ENCODE results near the gene IRAK2.

The IRAK2 gene

DNA sequence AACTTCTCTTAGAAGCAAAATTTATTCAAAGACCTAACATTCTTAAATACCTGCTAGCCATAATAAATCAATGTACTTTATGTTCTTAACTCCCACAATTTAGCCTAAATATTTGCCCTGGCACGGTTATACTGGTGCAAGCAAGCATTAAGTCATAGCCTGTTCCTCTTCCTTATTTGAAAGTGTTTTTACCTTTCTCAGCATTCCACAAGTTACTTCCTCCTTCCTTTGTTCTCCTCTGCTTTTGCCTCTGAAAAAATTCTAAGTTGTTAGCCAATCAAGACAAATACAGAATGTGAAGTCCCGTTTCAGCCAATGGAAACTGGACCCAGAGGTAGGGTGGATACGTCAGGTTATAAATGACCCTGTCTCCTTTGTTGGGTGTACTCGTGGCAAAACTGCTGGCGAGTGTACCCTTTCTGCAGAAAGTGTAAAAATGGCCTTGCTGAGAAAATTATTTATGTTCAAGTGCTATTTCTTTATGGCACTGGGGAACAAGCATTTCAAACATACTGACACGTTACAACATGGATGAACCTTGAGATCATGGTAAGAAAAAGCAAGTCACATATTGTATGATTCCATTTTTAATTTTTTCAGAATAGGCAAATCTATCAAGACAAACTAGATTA lies 80.5 kb downstream of the IRAK2 start:
- Mint-ChIP-seq H3K27me3 (no peaks in the 10 kb centered on the region), H3K27ac (ENCODE audit: low read depth) (no peak overlapping the region), H3K4me3 (no peak overlapping the region), H3K4me1 (peaks cover 44% of the 10 kb centered on the region), H3K9me3 (peaks cover 5% of the 10 kb centered on the region), H3K36me3 (ENCODE audit: insufficient read depth) (peaks cover 16% of the 10 kb centered on the region)
- DNase-seq (ENCODE audit: low spot score in 2 of 2) (no peak), ATAC-seq (replicated peaks; ENCODE audit: extremely low read depth, poor library complexity, severe bottlenecking) (no peak)

DNA sequence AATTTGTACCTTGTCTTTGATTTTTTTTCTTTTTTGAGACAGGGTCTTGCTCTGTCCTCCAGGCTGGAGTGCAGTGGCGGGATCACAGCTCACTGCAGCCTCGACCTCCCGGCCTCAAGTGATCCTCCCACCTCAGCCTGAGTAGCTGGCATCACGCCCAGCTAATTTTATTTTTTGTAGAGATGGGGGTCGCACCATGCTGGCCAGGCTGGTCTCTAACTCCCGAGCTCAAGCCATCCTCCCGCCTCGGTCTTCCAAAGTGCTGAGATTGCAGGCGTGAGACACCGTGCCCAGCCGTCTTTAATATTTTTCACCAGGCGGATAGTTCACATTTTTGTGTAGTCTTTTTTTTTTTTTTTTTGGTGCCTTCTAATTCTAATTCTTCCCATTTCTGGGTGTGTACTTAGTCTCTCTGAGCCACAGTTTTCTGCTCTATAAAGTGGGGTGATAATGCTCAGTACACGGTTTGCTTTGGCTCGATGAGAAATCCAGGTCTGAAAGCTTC lies 83.0 kb downstream of the IRAK2 start:
- no peak for ATAC-seq (replicated peaks; ENCODE audit: extremely low read depth, poor library complexity, severe bottlenecking)
- H3K36me3 Mint-ChIP-seq (ENCODE audit: insufficient read depth) = peaks cover 15% of the 10 kb centered on the region
- H3K4me1 Mint-ChIP-seq = peaks cover 52% of the 10 kb centered on the region

DNA sequence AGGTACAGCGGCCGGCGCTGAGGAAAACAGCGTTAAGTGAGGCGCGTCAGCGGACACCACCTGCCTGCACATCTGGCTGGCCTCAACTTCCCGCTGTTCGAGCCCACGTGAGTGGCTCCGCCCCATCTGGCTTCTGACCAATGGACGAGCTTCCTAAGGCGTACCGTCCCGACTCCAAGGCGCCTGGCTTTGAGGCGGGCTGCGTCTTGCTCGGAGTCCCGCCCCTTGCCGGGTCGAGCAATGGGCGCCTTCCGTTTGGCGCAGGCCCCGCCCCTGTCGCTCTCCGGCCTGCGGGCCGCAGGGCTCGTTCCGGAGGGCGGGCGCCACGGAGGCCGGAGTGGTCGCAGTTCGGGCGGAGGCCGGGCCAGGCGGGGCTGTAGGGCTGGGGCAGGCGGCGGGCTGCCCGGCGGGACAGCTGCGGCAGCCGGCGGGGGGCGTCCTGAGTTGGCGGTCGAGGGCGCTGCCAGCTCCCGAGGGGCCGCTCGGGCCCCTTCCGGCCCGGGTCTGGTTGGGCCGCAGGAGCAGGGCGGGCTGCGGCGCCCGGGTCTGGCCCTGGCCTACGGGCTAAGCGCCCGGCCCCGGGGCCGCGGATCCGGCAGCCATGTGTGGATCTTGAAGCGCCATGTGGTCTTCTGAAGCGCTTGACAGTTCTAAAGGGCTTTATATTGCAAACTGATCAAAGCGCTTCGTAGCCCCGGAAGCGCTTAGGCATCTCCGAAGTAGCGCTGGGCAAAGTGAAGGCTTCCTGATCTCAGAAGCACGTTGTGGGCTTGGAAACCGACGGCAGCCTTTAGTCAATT lies 83.7 kb downstream of the IRAK2 start, which contains the start of gene TATDN2:
TATDN2 (plus strand) TSS at position 276 of the 800 bp plus-strand sequence. CDS start 742 bp downstream, outside the sequence.
- ATAC-seq (replicated peaks; ENCODE audit: extremely low read depth, poor library complexity, severe bottlenecking) (peak; percentile 94), DNase-seq (ENCODE audit: low spot score in 2 of 2) (peak; percentile 71 to 82)
- peak within 1 kb of the TSS; percentile 92 for H3K27ac Mint-ChIP-seq (ENCODE audit: low read depth)
- H3K4me3 Mint-ChIP-seq = peak within 1 kb of the TSS; percentile 98
- H3K4me1 Mint-ChIP-seq = peaks cover 52% of the 10 kb centered on the region
- H3K9me3 Mint-ChIP-seq = peaks cover 5% of the 10 kb centered on the region
- H3K36me3 Mint-ChIP-seq (ENCODE audit: insufficient read depth) = peaks cover 21% of the 10 kb centered on the region
- no peaks in the 10 kb centered on the region for H3K27me3 Mint-ChIP-seq

More for the DNA sequence above, 83.0 kb downstream of the IRAK2 start:
- no peaks in the 10 kb centered on the region for H3K27me3 Mint-ChIP-seq
- H3K27ac Mint-ChIP-seq (ENCODE audit: low read depth) = peak overlapping the region; percentile 92
- DNase-seq (ENCODE audit: low spot score in 2 of 2) = no peak
- H3K4me3 Mint-ChIP-seq = peak overlapping the region; percentile 98
- peaks cover 5% of the 10 kb centered on the region for H3K9me3 Mint-ChIP-seq

DNA sequence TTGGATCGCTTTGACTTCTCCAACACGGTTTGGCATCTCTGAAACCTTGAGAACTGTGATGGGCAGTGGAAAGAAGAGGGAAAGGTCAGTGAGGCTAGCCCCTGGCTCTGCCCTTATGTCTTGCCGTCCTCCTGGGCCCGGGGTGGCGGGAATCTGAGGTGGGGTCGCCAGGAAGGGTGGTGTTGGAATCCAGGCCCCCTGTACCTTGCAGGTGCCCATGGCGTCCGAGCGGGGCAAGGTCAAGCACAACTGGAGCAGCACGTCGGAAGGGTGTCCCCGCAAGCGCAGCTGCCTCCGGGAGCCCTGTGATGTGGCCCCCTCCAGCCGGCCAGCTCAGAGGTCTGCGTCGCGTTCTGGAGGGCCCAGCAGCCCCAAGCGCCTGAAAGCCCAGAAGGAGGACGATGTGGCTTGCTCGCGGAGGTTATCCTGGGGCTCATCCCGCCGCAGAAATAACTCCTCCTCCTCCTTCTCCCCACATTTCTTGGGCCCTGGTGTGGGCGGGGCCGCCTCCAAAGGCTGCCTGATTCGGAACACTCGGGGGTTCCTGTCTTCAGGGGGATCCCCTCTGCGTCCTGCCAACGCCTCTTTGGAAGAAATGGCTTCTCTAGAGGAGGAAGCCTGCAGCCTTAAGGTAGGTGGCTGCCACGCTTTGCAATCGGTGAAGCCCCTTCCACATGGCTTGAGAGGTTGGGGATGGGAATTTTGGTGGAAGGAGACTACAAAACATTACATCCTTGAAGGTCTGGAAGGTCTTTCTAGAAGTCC lies 84.4 kb downstream of the IRAK2 start:
- Mint-ChIP-seq H3K4me3 (peak overlapping the region; percentile 98), H3K27ac (ENCODE audit: low read depth) (peak overlapping the region; percentile 92), H3K27me3 (no peaks in the 10 kb centered on the region), H3K4me1 (peaks cover 60% of the 10 kb centered on the region), H3K36me3 (ENCODE audit: insufficient read depth) (peaks cover 23% of the 10 kb centered on the region), H3K9me3 (peaks cover 5% of the 10 kb centered on the region)
- DNase-seq (ENCODE audit: low spot score in 2 of 2) (no peak), ATAC-seq (replicated peaks; ENCODE audit: extremely low read depth, poor library complexity, severe bottlenecking) (no peak)

DNA sequence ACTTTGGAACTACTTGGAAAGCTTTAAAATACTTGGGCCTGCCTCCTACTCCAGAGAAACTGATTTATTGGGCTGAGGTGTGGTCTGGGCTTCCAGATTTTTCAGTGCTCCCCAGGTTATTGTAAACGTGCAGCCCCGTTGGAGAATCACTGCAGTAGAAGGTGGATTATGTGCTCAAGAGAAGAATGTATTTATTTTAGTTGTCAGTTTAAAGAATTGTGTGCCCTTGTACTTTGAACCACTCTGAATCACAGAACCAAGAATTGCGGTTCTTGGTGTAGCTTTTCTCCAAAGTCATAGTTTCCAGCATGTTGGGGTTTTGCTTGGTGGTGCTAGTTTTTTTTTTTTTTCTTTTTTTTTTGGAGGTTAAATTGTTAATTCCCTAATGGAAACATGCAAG lies 85.1 kb downstream of the IRAK2 start:
- peaks cover 5% of the 10 kb centered on the region for H3K9me3 Mint-ChIP-seq
- peak overlapping the region; percentile 92 for H3K27ac Mint-ChIP-seq (ENCODE audit: low read depth)
- peaks cover 67% of the 10 kb centered on the region for H3K4me1 Mint-ChIP-seq
- no peaks in the 10 kb centered on the region for H3K27me3 Mint-ChIP-seq
- DNase-seq (ENCODE audit: low spot score in 2 of 2) = no peak
- ATAC-seq (replicated peaks; ENCODE audit: extremely low read depth, poor library complexity, severe bottlenecking) = no peak
- H3K4me3 Mint-ChIP-seq = peak overlapping the region; percentile 98
- peaks cover 27% of the 10 kb centered on the region for H3K36me3 Mint-ChIP-seq (ENCODE audit: insufficient read depth)

DNA sequence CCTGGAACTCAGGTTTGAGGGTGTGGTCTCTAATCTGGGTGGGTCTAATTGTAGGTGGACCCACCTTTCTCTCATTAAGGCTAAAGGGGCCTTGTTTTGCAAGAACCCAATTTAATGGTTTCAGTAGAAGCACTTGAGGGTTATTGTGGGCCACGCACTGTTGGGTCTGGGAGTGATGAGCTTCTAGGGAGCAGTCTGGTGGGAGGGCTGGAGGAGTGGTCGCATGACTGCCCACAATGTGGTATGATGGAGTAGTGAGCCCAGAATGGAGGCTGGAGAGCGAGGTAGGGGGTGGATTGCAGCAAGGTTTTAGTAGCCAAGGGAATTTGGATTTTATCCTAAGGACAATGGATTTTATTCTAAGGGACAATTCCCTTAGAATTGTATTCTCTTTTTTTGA lies 86.3 kb downstream of the IRAK2 start:
- DNase-seq (ENCODE audit: low spot score in 2 of 2) (no peak), ATAC-seq (replicated peaks; ENCODE audit: extremely low read depth, poor library complexity, severe bottlenecking) (no peak)
- no peaks in the 10 kb centered on the region for H3K27me3 Mint-ChIP-seq
- peak overlapping the region; percentile 92 for H3K27ac Mint-ChIP-seq (ENCODE audit: low read depth)
- peaks cover 77% of the 10 kb centered on the region for H3K4me1 Mint-ChIP-seq
- H3K36me3 Mint-ChIP-seq (ENCODE audit: insufficient read depth) = peaks cover 32% of the 10 kb centered on the region
- H3K9me3 Mint-ChIP-seq = no peaks in the 10 kb centered on the region
- H3K4me3 Mint-ChIP-seq = peak overlapping the region; percentile 98

DNA sequence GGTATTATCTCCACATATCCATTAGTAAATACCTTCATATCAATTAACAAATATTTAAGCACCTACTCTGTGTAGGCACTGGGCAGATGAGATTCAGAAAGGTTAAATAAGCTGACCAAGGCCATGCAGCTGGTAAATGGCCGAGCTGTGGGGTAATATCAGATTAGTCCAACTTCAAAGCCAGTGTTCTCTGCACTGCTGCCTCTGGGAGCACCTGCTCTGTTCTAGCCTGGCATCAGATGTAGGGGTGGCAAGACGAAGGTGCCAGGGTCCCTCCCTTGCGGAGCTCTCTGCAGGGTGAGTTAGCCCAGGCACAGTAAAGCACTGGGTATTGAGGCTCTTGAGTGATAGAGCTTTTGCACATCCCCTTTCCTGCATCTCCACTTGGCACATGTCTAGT lies 89.0 kb downstream of the IRAK2 start:
- H3K27me3 Mint-ChIP-seq = no peaks in the 10 kb centered on the region
- no peak overlapping the region for H3K27ac Mint-ChIP-seq (ENCODE audit: low read depth)
- peak overlapping the region; percentile 12 for H3K4me3 Mint-ChIP-seq
- H3K9me3 Mint-ChIP-seq = no peaks in the 10 kb centered on the region
- ATAC-seq (replicated peaks; ENCODE audit: extremely low read depth, poor library complexity, severe bottlenecking) (no peak), DNase-seq (ENCODE audit: low spot score in 2 of 2) (no peak)
- H3K36me3 Mint-ChIP-seq (ENCODE audit: insufficient read depth) = peaks cover 39% of the 10 kb centered on the region
- H3K4me1 Mint-ChIP-seq = peaks cover 77% of the 10 kb centered on the region

DNA sequence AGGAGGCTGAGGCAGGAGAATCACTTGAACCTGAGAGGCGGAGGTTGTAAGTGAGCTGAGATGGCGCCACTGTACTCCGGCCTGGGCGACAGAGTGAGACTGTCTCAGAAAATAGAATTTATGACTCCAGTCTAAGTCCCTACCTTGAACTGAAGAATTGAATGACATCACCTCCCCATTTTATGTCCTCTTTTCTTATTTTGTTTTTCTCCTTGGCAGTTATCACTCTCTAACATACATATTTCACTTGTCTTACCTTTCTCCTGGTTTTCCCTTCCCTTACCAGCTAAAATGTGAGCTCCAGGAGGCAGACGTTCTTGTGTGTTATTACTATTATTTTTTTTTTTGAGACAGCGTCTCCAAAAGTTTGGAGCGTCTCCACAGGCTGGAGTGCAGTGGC lies 91.1 kb downstream of the IRAK2 start:
- DNase-seq (ENCODE audit: low spot score in 2 of 2) (no peak), ATAC-seq (replicated peaks; ENCODE audit: extremely low read depth, poor library complexity, severe bottlenecking) (no peak)
- Mint-ChIP-seq H3K4me3 (no peak overlapping the region), H3K27ac (ENCODE audit: low read depth) (peak overlapping the region; percentile 70), H3K9me3 (no peaks in the 10 kb centered on the region), H3K4me1 (peaks cover 75% of the 10 kb centered on the region), H3K36me3 (ENCODE audit: insufficient read depth) (peaks cover 48% of the 10 kb centered on the region), H3K27me3 (no peaks in the 10 kb centered on the region)

DNA sequence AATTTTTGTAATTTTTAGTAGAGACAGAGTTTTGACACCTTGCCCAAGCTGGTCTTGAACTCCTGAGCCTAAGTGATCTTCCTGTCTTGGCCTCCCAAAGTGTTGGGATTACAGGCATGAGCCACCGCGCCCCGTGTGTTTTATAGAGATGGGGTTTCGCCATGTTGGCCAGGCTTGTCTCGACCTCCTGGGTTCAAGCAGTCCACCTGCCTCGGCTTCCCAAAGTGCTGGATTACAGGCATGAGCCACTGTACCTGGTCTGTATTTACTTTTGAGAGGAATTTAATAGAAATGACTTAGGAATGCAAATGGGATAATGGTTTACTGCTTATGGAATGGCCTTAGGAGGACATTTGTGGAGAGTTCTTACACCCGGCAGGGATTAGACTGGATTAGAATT lies 94.3 kb downstream of the IRAK2 start:
- no peaks in the 10 kb centered on the region for H3K9me3 Mint-ChIP-seq
- peaks cover 78% of the 10 kb centered on the region for H3K4me1 Mint-ChIP-seq
- H3K36me3 Mint-ChIP-seq (ENCODE audit: insufficient read depth) = peaks cover 67% of the 10 kb centered on the region
- no peak overlapping the region for H3K27ac Mint-ChIP-seq (ENCODE audit: low read depth)
- H3K27me3 Mint-ChIP-seq = no peaks in the 10 kb centered on the region
- no peak for ATAC-seq (replicated peaks; ENCODE audit: extremely low read depth, poor library complexity, severe bottlenecking)
- DNase-seq (ENCODE audit: low spot score in 2 of 2) = no peak
- no peak overlapping the region for H3K4me3 Mint-ChIP-seq

DNA sequence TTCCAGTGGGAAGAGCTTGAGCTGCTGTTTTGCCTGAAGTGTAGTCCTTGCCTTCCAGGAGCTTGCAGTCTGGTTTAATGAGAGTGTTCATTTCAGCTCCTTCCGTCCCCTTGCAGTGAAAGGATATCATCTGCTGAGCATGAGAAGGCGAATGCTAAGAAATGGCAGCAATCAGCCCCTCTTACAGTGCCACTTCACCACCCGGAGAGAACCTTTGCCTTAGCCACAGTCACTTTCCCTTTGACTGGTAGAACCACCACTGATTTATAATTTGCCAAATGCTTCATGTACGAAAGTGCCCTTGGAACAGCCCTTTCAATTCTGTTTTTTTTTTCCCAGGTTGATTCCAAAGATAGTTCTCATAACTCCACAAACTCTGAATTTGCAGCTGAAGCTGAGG lies 95.1 kb downstream of the IRAK2 start:
- Mint-ChIP-seq H3K4me3 (no peak overlapping the region), H3K27ac (ENCODE audit: low read depth) (peak overlapping the region; percentile 85), H3K27me3 (no peaks in the 10 kb centered on the region), H3K36me3 (ENCODE audit: insufficient read depth) (peaks cover 70% of the 10 kb centered on the region), H3K9me3 (no peaks in the 10 kb centered on the region), H3K4me1 (peaks cover 78% of the 10 kb centered on the region)
- no peak for ATAC-seq (replicated peaks; ENCODE audit: extremely low read depth, poor library complexity, severe bottlenecking)
- DNase-seq (ENCODE audit: low spot score in 2 of 2) = no peak

DNA sequence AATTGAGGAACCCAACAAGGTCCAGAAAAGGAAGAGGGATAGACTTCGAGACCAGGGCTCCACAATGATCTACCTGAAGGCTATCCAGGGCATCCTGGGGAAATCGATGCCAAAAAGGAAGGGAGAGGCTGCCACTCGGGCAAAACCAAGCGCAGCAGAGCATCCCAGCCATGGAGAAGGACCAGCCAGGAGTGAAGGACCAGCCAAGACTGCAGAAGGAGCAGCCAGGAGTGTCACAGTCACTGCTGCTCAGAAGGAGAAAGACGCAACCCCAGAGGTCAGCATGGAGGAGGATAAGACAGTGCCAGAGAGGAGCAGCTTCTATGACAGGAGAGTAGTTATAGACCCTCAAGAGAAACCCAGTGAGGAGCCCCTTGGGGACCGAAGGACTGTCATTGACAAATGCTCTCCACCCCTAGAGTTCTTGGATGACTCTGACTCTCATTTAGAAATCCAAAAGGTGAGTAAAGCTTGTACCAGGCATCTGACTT lies 95.5 kb downstream of the IRAK2 start:
- peaks cover 74% of the 10 kb centered on the region for H3K4me1 Mint-ChIP-seq
- H3K27ac Mint-ChIP-seq (ENCODE audit: low read depth) = peak overlapping the region; percentile 85
- no peaks in the 10 kb centered on the region for H3K27me3 Mint-ChIP-seq
- no peaks in the 10 kb centered on the region for H3K9me3 Mint-ChIP-seq
- no peak for ATAC-seq (replicated peaks; ENCODE audit: extremely low read depth, poor library complexity, severe bottlenecking)
- DNase-seq (ENCODE audit: low spot score in 2 of 2) = no peak
- peaks cover 72% of the 10 kb centered on the region for H3K36me3 Mint-ChIP-seq (ENCODE audit: insufficient read depth)
- H3K4me3 Mint-ChIP-seq = no peak overlapping the region

DNA sequence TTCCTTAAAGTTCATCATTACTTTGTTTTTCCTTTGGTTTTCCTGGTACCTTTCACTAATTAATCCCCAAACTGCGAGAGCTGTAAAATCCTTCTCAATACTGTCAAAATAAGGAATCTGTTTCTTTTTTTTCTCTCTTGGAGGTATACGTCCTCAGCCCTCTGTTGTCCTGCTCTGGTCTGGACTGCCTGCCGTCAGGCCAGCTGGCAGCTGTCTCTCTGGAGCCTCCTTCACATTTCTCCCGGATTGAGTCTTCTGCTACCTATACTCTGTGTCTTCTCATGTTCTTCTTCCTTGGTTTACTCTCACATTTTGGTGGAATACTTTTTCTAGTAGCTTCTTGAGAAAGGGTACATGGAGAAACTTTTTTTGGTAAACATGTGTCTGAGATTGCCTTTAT lies 97.3 kb downstream of the IRAK2 start:
- H3K9me3 Mint-ChIP-seq = no peaks in the 10 kb centered on the region
- H3K4me1 Mint-ChIP-seq = peaks cover 69% of the 10 kb centered on the region
- peaks cover 68% of the 10 kb centered on the region for H3K36me3 Mint-ChIP-seq (ENCODE audit: insufficient read depth)
- peak overlapping the region; percentile 0 for H3K4me3 Mint-ChIP-seq
- H3K27ac Mint-ChIP-seq (ENCODE audit: low read depth) = peak overlapping the region; percentile 43
- ATAC-seq (replicated peaks; ENCODE audit: extremely low read depth, poor library complexity, severe bottlenecking) (no peak), DNase-seq (ENCODE audit: low spot score in 2 of 2) (no peak)
- H3K27me3 Mint-ChIP-seq = no peaks in the 10 kb centered on the region

All from central memory CD8-positive, alpha-beta T cell (primary cell).